ENCODE data around the gene NAIP. TPM values are rescaled to one million over a fixed set of nuclear protein-coding genes. Genes with fewer than 3 reads are reported as not detected.
"Not testable (repeated sequence)": the region's sequence is repeated elsewhere in the genome, so short reads cannot be mapped to it uniquely, and the experiment has no call there.

Gene NAIP
- total RNA-seq, 1 experiment from 2014 or later: 11.4 TPM

DNA sequence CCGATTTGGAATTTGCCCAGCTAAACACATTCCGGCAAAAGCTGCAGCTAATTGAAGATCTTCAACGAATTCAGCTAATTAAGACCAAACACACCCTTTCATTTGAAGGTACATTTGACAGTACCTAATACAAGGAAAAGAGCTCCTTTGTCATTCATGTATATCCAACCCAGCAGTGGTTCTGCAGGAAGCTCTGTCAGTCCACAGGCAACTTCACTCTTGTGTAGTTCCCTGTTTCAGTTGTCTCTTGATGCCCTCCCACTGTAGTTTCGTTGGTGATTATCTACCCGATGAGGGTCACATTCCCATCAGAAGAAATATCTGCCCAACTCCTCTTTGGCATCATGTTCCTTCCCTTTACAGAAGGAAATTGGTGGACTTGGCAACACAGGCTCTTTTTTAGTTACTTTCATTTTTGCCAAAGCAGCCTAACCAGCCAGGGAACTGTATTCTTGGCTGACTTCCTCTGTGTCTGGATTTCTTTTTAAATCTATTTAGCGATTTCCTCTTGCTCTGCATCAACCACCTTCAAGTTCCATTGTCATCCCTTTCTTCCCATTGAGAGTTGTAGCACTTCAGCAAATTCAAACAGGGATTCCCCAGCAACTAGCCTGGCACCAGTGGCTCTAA lies 6.6 kb downstream of the NAIP start:
- intact Hi-C loops (cut with micrococcal nuclease; ENCODE audit: unreplicated experiment); H3K36me3 Mint-ChIP-seq (ENCODE audit: insufficient read depth, unreplicated experiment); CTCF ChIA-PET; H3K4me1 Mint-ChIP-seq (ENCODE audit: low read depth, unreplicated experiment); H3K9me3 Mint-ChIP-seq (ENCODE audit: low read depth, unreplicated experiment); H3K4me3 Mint-ChIP-seq (ENCODE audit: low read depth, unreplicated experiment); H3K27me3 Mint-ChIP-seq (ENCODE audit: unreplicated experiment); H3K27ac Mint-ChIP-seq (ENCODE audit: unreplicated experiment); BruUV-seq (replicated peaks); DNase-seq: not testable (repeated sequence)

GRCh38 chr5:71014176-71014575 lies 11.0 kb downstream of the NAIP start:
- intact Hi-C loops (cut with micrococcal nuclease; ENCODE audit: unreplicated experiment): no loop called here
- CTCF ChIA-PET: no interaction called here
- Mint-ChIP-seq H3K9me3 (ENCODE audit: low read depth, unreplicated experiment) (no peaks in the 10 kb centered on the region), H3K4me3 (ENCODE audit: low read depth, unreplicated experiment) (no peak overlapping the region), H3K36me3 (ENCODE audit: insufficient read depth, unreplicated experiment) (peaks cover 4% of the 10 kb centered on the region), H3K4me1 (ENCODE audit: low read depth, unreplicated experiment) (no peaks in the 10 kb centered on the region), H3K27me3 (ENCODE audit: unreplicated experiment) (no peaks in the 10 kb centered on the region), H3K27ac (ENCODE audit: unreplicated experiment) (no peak overlapping the region)
- DNase-seq: no peak
- no peak for TF ChIP-seq CTCF (IDR thresholded peaks at IDR 0.05; ENCODE audit: unreplicated experiment)
- BruUV-seq (replicated peaks): no TSS peak

- H3K27ac Mint-ChIP-seq (ENCODE audit: unreplicated experiment): no peak overlapping the region
- intact Hi-C loops (cut with micrococcal nuclease; ENCODE audit: unreplicated experiment): no loop called here
- no peak for DNase-seq
- H3K4me1 Mint-ChIP-seq (ENCODE audit: low read depth, unreplicated experiment): no peaks in the 10 kb centered on the region
- H3K9me3 Mint-ChIP-seq (ENCODE audit: low read depth, unreplicated experiment): no peaks in the 10 kb centered on the region
- no peak for TF ChIP-seq CTCF (IDR thresholded peaks at IDR 0.05; ENCODE audit: unreplicated experiment)
- CTCF ChIA-PET: no interaction called here
- H3K27me3 Mint-ChIP-seq (ENCODE audit: unreplicated experiment): no peaks in the 10 kb centered on the region
- no peak overlapping the region for H3K4me3 Mint-ChIP-seq (ENCODE audit: low read depth, unreplicated experiment)
- no TSS peak for BruUV-seq (replicated peaks)
- peaks cover 4% of the 10 kb centered on the region for H3K36me3 Mint-ChIP-seq (ENCODE audit: insufficient read depth, unreplicated experiment)
Observed at GRCh38 chr5:71013575-71013974, 11.6 kb downstream of the NAIP start.

- TF ChIP-seq CTCF (IDR thresholded peaks at IDR 0.05; ENCODE audit: unreplicated experiment): no peak
- Mint-ChIP-seq H3K27me3 (ENCODE audit: unreplicated experiment) (no peaks in the 10 kb centered on the region), H3K4me1 (ENCODE audit: low read depth, unreplicated experiment) (no peaks in the 10 kb centered on the region), H3K36me3 (ENCODE audit: insufficient read depth, unreplicated experiment) (peaks cover 4% of the 10 kb centered on the region), H3K4me3 (ENCODE audit: low read depth, unreplicated experiment) (no peak overlapping the region), H3K9me3 (ENCODE audit: low read depth, unreplicated experiment) (no peaks in the 10 kb centered on the region), H3K27ac (ENCODE audit: unreplicated experiment) (no peak overlapping the region)
- intact Hi-C loops (cut with micrococcal nuclease; ENCODE audit: unreplicated experiment): no loop called here
- no peak for DNase-seq
- no TSS peak for BruUV-seq (replicated peaks)
- CTCF ChIA-PET: no interaction called here
Observed at GRCh38 chr5:71011194-71011792, 13.8 kb downstream of the NAIP start.

DNA sequence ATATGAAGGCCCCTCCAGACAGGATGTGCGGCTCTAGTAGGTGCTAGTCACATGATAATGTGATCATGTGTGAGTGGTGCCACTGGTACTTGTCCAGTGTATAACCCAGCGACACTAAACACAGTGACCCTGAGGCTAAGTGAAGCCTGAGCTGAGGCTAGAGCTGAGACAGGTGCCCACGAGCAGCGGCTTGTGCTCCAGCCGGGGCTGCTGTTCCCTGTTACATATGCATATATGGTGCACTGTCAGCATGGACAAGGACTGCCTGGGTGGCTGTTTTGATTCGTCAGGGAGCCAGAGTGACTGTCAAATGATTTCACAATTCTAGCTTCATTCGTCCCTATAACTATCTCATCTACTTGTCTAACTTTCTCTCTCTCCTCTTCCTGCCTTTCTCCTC lies 18.2 kb downstream of the NAIP start:
- CTCF ChIA-PET; H3K4me1 Mint-ChIP-seq (ENCODE audit: low read depth, unreplicated experiment); intact Hi-C loops (cut with micrococcal nuclease; ENCODE audit: unreplicated experiment); H3K27me3 Mint-ChIP-seq (ENCODE audit: unreplicated experiment); H3K27ac Mint-ChIP-seq (ENCODE audit: unreplicated experiment); DNase-seq; BruUV-seq (replicated peaks); H3K36me3 Mint-ChIP-seq (ENCODE audit: insufficient read depth, unreplicated experiment); H3K9me3 Mint-ChIP-seq (ENCODE audit: low read depth, unreplicated experiment); H3K4me3 Mint-ChIP-seq (ENCODE audit: low read depth, unreplicated experiment): not testable (repeated sequence)

- H3K36me3 Mint-ChIP-seq (ENCODE audit: insufficient read depth, unreplicated experiment); H3K27me3 Mint-ChIP-seq (ENCODE audit: unreplicated experiment); H3K27ac Mint-ChIP-seq (ENCODE audit: unreplicated experiment); DNase-seq; CTCF ChIA-PET; H3K9me3 Mint-ChIP-seq (ENCODE audit: low read depth, unreplicated experiment); intact Hi-C loops (cut with micrococcal nuclease; ENCODE audit: unreplicated experiment); BruUV-seq (replicated peaks); H3K4me1 Mint-ChIP-seq (ENCODE audit: low read depth, unreplicated experiment); H3K4me3 Mint-ChIP-seq (ENCODE audit: low read depth, unreplicated experiment): not testable (repeated sequence)
Observed at GRCh38 chr5:70984882-70985281, 40.3 kb downstream of the NAIP start.

GRCh38 chr5:70967220-70967619 lies 57.9 kb downstream of the NAIP start:
- DNase-seq; H3K27me3 Mint-ChIP-seq (ENCODE audit: unreplicated experiment); intact Hi-C loops (cut with micrococcal nuclease; ENCODE audit: unreplicated experiment); BruUV-seq (replicated peaks); H3K4me1 Mint-ChIP-seq (ENCODE audit: low read depth, unreplicated experiment); H3K27ac Mint-ChIP-seq (ENCODE audit: unreplicated experiment); H3K9me3 Mint-ChIP-seq (ENCODE audit: low read depth, unreplicated experiment); H3K4me3 Mint-ChIP-seq (ENCODE audit: low read depth, unreplicated experiment); H3K36me3 Mint-ChIP-seq (ENCODE audit: insufficient read depth, unreplicated experiment); CTCF ChIA-PET: not testable (repeated sequence)

GRCh38 chr5:70964531-70964930 lies 60.6 kb downstream of the NAIP start:
- CTCF ChIA-PET; H3K27me3 Mint-ChIP-seq (ENCODE audit: unreplicated experiment); intact Hi-C loops (cut with micrococcal nuclease; ENCODE audit: unreplicated experiment); BruUV-seq (replicated peaks); H3K9me3 Mint-ChIP-seq (ENCODE audit: low read depth, unreplicated experiment); H3K36me3 Mint-ChIP-seq (ENCODE audit: insufficient read depth, unreplicated experiment); H3K4me3 Mint-ChIP-seq (ENCODE audit: low read depth, unreplicated experiment); H3K27ac Mint-ChIP-seq (ENCODE audit: unreplicated experiment); H3K4me1 Mint-ChIP-seq (ENCODE audit: low read depth, unreplicated experiment); DNase-seq: not testable (repeated sequence)

All from Calu3 (cell line).